HPDE6-E6E7 (cell line): ENCODE results near the gene MMD2.

Experiments used
- DNase-seq: peaks from one replicate; pipeline ENCODE4 v3.0.0; 2011; ENCODE audit warnings: missing footprints; ENCODE audit errors: extremely low spot score

Gene MMD2

GRCh38 chr7:4957847-4958476 is 1.0 kb downstream of the MMD2 start:
- DNase-seq: no peak

DNA sequence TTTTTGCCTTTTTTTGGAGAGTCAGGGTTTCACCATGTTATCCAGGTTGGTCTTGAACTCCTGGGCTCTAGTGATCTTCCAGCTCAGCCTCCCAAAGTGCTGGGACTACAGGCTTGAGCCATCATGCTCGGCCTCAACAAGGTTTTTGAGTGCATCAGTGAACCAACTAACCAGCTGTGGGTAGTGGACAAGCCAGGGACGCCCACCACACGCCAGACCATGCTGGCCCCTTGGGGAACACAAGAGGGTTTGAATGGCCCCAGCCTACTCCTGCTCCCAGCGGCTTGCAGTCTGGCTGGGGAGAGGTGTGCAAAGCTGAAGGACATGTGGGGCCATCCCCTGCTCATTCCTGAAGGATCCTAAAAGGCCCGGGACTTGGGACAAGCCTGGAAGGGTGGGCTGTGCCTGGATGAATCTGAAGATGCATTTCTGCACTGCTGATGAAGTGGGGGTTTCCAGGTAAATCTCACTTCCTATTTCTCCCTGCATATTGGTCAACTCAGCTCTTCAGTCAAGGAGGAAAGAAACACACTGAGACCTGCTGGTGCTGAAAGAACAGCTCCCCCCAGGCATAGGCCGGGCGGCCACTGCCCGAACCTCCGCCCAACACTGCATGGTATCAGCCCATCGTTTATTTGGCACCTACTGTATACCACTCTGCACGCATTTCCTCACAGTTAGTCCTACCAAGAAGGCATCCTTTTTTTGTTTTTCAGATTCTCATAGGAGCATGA is 6.9 kb downstream of the MMD2 start:
- no peak for DNase-seq

- DNase-seq: no peak
Measured at GRCh38 chr7:4951304-4951703, 7.7 kb downstream of the MMD2 start.

GRCh38 chr7:4948402-4948801 is 10.6 kb downstream of the MMD2 start:
- DNase-seq: no peak

DNA sequence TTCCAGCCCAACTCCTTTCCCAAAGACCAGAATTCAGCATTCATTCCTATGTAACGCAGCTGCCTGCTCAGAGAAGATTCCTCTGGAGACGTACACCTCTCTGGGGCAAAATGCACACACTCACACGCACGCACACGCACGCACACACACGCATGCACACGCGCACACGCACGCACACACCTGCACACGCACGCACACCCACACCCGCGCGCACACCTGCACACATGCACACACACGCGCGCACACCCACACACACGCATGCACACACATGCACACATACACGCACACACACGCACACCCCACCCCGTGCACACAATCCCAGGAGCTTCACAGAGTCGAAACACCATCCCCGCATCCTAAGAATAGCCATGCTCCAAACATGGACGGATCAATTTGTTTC is 13.0 kb downstream of the MMD2 start:
- DNase-seq: no peak

DNA sequence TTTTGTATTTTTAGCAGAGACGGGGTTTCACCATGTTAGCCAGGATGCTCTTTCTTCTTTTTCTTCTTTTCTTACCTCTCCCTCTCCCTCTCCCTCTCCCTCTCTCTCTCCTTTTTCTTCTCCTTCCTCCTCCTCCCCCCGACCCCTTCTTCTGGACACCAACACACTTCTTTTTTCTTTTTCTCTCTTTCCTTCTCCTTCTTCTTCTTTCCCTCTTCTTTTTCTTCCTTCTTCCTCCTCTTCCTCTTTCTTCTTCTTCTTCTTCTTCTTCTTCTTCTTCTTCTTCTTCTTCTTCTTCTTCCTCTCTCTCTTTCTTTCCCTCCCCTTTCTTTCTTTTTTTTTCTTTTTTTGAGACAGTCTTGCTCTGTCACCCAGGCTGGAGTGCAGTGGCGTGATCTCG is 14.0 kb downstream of the MMD2 start:
- no peak for DNase-seq

DNA sequence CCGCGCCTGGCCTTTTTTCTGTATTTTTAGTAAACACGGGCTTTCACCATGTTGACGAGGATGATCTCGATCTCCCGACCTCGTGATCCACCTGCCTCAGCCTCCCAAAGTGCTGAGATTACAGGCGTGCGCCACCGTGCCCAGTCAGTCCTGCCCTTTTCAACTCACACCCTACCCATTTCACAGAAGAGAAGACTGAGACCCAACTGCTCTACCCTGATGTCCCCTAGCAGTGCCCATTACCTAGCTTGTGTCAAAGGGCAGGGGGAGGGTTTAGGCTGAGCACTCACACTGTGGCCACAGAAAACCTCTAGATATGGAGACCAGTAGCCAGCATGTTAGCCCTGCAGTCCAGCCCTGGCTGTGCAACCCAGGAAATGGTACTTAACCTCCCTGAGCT is 15.7 kb downstream of the MMD2 start:
- DNase-seq: no peak

DNA sequence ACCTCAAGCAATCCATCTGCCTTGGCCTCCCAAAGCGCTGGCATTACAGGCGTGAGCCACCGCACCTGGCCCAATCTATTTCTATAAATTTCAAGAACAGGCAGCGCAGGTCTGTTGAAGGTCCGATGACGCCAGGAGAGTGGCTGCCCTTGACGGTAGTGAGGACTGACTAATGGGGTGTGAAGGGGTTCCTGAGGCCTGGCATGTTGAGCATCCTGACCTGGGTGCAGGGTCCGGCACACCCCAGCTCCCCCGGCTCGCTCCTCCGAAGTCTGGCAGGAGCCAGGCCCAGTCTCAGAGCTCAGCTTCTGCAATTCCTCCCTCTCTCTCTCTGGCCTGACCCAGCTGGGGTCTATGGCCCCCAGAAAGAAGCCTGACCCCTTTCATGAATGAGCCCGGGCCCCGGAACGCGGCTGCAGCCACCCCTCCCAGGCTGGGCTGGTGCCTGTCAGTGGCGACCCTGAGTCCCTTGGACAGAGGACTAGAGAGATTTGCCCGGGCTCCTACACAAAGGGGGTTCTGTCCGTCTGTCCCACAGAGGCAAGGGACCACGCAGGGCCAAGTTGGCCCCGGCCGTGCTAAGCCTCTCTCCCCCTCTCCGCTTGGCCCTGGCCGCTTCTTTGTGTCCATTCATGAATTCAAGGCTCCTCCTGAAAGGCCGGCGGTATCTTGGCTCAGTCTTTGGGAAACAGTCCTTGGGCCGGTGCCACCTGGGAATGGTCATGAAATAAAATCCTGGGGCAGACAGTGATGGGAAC is 18.8 kb downstream of the MMD2 start:
- no peak for DNase-seq

- DNase-seq: no peak
Measured at GRCh38 chr7:4937411-4937810, 21.6 kb downstream of the MMD2 start.

- no peak for DNase-seq
Measured at GRCh38 chr7:4934419-4935025, 24.5 kb downstream of the MMD2 start.

GRCh38 chr7:4931943-4932342 is 27.0 kb downstream of the MMD2 start:
- DNase-seq: no peak

DNA sequence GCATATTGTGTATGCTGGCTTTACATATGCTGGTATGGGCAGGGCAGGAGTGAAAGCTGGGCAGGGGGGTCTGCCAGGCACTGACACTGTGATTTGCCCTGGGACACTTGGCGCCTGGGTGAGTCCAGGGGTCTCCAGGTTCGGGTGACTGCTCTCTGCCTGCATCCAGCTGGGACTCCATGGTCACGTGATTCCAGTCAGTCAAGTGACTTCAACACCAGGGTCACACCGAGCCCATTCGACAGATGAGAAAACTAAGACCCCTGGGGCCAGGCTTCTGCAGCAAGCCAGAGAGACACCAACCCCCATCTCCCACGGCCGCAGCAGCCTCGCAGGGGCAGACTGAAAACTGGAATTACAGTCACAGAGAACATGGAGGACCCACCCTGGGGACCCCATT is 30.0 kb downstream of the MMD2 start:
- DNase-seq: no peak

DNA sequence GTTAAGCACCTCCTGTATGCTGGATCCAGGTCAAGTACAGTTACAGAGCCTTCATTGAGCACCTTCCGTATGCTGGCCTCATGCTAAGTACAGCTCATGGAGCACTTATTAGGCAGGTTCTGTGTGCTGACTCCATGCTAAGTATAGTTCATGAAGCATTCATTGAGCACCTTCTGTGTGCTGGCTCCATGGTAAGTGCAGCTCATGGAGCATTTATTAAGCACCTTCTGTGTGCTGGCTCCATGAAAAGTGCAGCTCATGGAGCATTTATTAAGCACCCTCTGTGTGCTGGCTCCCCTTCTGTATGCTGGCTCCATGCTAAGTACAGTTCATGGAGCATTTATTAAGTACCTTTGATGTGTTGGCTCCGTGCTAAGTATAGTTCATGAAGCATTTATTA is 30.5 kb downstream of the MMD2 start:
- DNase-seq: no peak

GRCh38 chr7:4919969-4920766 is 38.8 kb downstream of the MMD2 start:
- DNase-seq: no peak

GRCh38 chr7:4916113-4916512 is 42.9 kb downstream of the MMD2 start:
- no peak for DNase-seq

DNA sequence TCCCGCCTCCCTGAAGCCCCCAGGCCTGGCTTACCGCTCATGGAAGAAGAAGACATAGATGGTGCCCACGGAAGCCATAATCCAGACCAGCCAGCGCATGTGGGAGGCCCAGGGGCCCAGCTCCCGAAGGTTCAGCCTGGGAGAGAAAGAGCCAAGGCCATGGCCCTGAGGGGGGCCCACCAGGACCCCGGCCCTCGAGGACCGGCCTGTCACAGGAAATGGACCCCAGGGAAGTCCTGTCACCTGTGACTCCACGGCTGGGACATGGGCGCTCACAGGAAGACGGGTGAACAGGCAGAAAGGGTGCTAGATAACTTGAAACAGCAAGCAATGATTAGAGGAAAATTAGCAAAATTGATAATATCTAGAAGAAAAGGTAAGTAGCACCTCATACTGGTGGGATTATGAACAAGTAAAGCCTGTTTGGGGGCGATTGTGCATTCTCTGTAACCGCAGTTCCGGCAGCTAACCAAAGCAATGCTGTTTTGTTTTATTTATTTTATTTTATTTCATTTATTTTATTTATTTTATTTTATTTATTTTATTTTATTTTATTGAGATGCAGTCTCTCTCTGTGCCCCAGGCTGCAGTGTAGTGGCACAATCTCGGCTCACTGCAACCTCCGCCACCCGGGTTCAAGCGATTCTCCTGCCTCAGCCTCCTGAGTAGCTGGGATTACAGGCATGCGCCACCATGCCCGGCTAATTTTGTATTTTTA is 47.7 kb downstream of the MMD2 start:
- DNase-seq: no peak

DNA sequence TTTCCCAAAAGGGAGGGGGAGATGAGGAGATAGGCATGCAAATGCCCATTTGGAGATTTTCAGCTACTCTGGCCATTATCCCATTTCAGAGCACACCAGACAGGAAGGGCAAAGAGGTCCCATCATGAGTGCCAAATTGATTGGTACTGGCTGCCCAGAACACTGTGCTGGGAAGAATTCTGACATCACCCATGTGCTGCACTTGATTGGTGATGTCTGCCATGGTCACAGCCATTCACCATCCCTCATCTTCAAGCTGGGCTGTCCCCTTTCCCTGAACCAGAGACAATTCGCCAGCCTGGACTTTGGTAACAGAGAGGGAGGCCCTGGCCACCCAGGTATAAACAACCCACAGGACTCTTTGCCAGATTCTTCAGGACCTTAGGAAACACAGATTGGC is 52.3 kb downstream of the MMD2 start:
- no peak for DNase-seq

- DNase-seq: no peak
Measured at GRCh38 chr7:4905171-4905570, 53.8 kb downstream of the MMD2 start.

DNA sequence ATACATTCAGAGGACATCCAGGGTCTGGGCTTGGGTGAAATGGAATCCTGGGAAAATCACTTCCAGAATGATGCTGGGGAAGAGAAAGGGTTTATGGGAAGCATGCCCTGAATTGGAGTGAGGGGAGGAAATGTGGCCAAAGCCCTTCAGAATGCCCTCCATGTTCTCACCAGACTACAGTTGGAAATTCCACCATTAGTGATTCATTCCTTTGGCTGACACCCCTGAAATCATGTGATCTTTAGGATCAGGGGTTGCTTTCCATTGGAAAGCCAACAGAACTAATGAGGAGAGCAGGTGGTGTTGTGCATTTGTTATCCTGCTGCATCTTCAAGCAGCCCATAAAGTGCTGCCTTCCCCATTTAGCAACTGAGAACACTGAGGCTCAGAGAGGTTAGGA is 54.6 kb downstream of the MMD2 start:
- no peak for DNase-seq

- no peak for DNase-seq
Measured at GRCh38 chr7:4895766-4896165, 63.2 kb downstream of the MMD2 start.

GRCh38 chr7:4894482-4894881 is 64.5 kb downstream of the MMD2 start:
- no peak for DNase-seq
